Ishikawa (cell line): ENCODE results near the gene LYRM4.

Experiments
- CEBPB ChIP-seq: IDR thresholded peaks from 2 replicates; pipeline ENCODE4 v1.6.1; 2012
- CREB1 ChIP-seq: IDR thresholded peaks from 2 replicates; pipeline ENCODE4 v1.6.1; 2012; ENCODE audit warnings: low read depth
- EGR1 ChIP-seq: IDR thresholded peaks from 2 replicates; pipeline ENCODE4 v1.6.1; 2012
- EP300 ChIP-seq: IDR thresholded peaks from 2 replicates; pipeline ENCODE4 v1.6.1; 2012; ENCODE audit warnings: borderline replicate concordance
- FOXM1 ChIP-seq: IDR thresholded peaks from 2 replicates; pipeline ENCODE4 v1.6.1; 2012; ENCODE audit warnings: low read depth, borderline replicate concordance
- MAX ChIP-seq: IDR thresholded peaks from 2 replicates; pipeline ENCODE4 v1.6.1; 2012
- NFIC ChIP-seq: IDR thresholded peaks from 2 replicates; pipeline ENCODE4 v1.6.1; 2012
- RAD21 ChIP-seq: IDR thresholded peaks from 2 replicates; pipeline ENCODE4 v1.6.1; 2012; ENCODE audit warnings: low read depth
- REST ChIP-seq: IDR thresholded peaks from 2 replicates; pipeline ENCODE4 v1.6.1; 2012; ENCODE audit warnings: low read depth, mild to moderate bottlenecking
- TAF1 ChIP-seq: IDR thresholded peaks from 2 replicates; pipeline ENCODE4 v1.6.1; 2012; ENCODE audit warnings: low read depth, mild to moderate bottlenecking
- TCF12 ChIP-seq: IDR thresholded peaks from 2 replicates; pipeline ENCODE4 v1.6.1; 2012; ENCODE audit warnings: low read depth
- TEAD4 ChIP-seq: IDR thresholded peaks from 2 replicates; pipeline ENCODE4 v1.6.1; 2012
- USF1 ChIP-seq: IDR thresholded peaks from 2 replicates; pipeline ENCODE4 v1.6.1; 2012
- YY1 ChIP-seq: IDR thresholded peaks from 2 replicates; pipeline ENCODE4 v1.6.1; 2012; ENCODE audit warnings: low read depth
- ZBTB7A ChIP-seq: IDR thresholded peaks from 2 replicates; pipeline ENCODE4 v1.6.1; 2012; ENCODE audit warnings: low read depth

The LYRM4 gene

GRCh38 chr6:5112066-5112799 is 148.5 kb downstream of the LYRM4 start:
- TF ChIP-seq YY1 (no peak), TAF1 (no peak), TEAD4 (no peak), NFIC (no peak), REST (no peak), MAX (no peak), USF1 (no peak), CREB1 (no peak), CEBPB (no peak), TCF12 (no peak)

GRCh38 chr6:5111626-5112025 is 149.1 kb downstream of the LYRM4 start:
- TF ChIP-seq CREB1 (no peak), USF1 (no peak), FOXM1 (no peak), CEBPB (no peak), NFIC (no peak), TAF1 (no peak), TEAD4 (no peak), TCF12 (no peak), EP300 (no peak), EGR1 (no peak), RAD21 (no peak), ZBTB7A (no peak), YY1 (no peak), REST (no peak), MAX (no peak)

- no peak for TF ChIP-seq EP300
- no peak for TF ChIP-seq ZBTB7A
Measured at GRCh38 chr6:5110246-5110645, 150.5 kb downstream of the LYRM4 start.

- no peak for TF ChIP-seq EGR1
- no peak for TF ChIP-seq TCF12
- no peak for TF ChIP-seq CEBPB
- TF ChIP-seq FOXM1, result no peak
- no peak for TF ChIP-seq MAX
- no peak for TF ChIP-seq EP300
- TF ChIP-seq NFIC, result no peak
- no peak for TF ChIP-seq YY1
- TF ChIP-seq REST, result no peak
- no peak for TF ChIP-seq TEAD4
- TF ChIP-seq TAF1, result no peak
- TF ChIP-seq ZBTB7A, result no peak
- TF ChIP-seq RAD21, result no peak
- TF ChIP-seq CREB1, result no peak
- no peak for TF ChIP-seq USF1
Measured at GRCh38 chr6:5109436-5109835, 151.3 kb downstream of the LYRM4 start.
